ENCODE measurements around the gene OSBPL9.
"Not testable (repeated sequence)": the region's sequence is repeated elsewhere in the genome, so short reads cannot be mapped to it uniquely, and the experiment has no call there.

The OSBPL9 gene

GRCh38 chr1:51705035-51705434 lies 88.1 kb downstream of the OSBPL9 start:
- no peak for DNase-seq (ENCODE audit: low read depth in 4 of 4, low spot score in 1 of 4)

GRCh38 chr1:51708911-51709760 lies 92.2 kb downstream of the OSBPL9 start:
- no peak for DNase-seq (ENCODE audit: low read depth in 4 of 4, low spot score in 1 of 4)

- no peak for DNase-seq (ENCODE audit: low read depth in 4 of 4, low spot score in 1 of 4)
Observed at GRCh38 chr1:51709951-51710350, 93.1 kb downstream of the OSBPL9 start.

GRCh38 chr1:51712590-51712989 lies 95.7 kb downstream of the OSBPL9 start:
- no peak for DNase-seq (ENCODE audit: low read depth in 4 of 4, low spot score in 1 of 4)

- DNase-seq (ENCODE audit: low read depth in 4 of 4, low spot score in 1 of 4), result no peak
Observed at GRCh38 chr1:51714374-51715019, 97.6 kb downstream of the OSBPL9 start.

GRCh38 chr1:51715369-51715768 lies 98.5 kb downstream of the OSBPL9 start:
- no peak for DNase-seq (ENCODE audit: low read depth in 4 of 4, low spot score in 1 of 4)

GRCh38 chr1:51716746-51717145 lies 99.9 kb downstream of the OSBPL9 start:
- DNase-seq (ENCODE audit: low read depth in 4 of 4, low spot score in 1 of 4), result no peak

GRCh38 chr1:51717842-51718241 lies 101.0 kb downstream of the OSBPL9 start:
- DNase-seq (ENCODE audit: low read depth in 4 of 4, low spot score in 1 of 4), result no peak

- no peak for DNase-seq (ENCODE audit: low read depth in 4 of 4, low spot score in 1 of 4)
Observed at GRCh38 chr1:51719146-51719545, 102.3 kb downstream of the OSBPL9 start.

GRCh38 chr1:51724797-51725196 lies 107.9 kb downstream of the OSBPL9 start:
- DNase-seq (ENCODE audit: low read depth in 4 of 4, low spot score in 1 of 4), result no peak

- DNase-seq (ENCODE audit: low read depth in 4 of 4, low spot score in 1 of 4), result no peak
Observed at GRCh38 chr1:51726051-51726450, 109.2 kb downstream of the OSBPL9 start.

- no peak for DNase-seq (ENCODE audit: low read depth in 4 of 4, low spot score in 1 of 4)
Observed at GRCh38 chr1:51726544-51727225, 109.8 kb downstream of the OSBPL9 start.

GRCh38 chr1:51727366-51727765 lies 110.5 kb downstream of the OSBPL9 start:
- DNase-seq (ENCODE audit: low read depth in 4 of 4, low spot score in 1 of 4), result no peak

GRCh38 chr1:51728611-51729155 lies 111.8 kb downstream of the OSBPL9 start:
- DNase-seq (ENCODE audit: low read depth in 4 of 4, low spot score in 1 of 4), result no peak

GRCh38 chr1:51729156-51729823 lies 112.4 kb downstream of the OSBPL9 start:
- peak; percentile 76 to 95 (median 90) for DNase-seq (ENCODE audit: low read depth in 4 of 4, low spot score in 1 of 4)

GRCh38 chr1:51729824-51730301 lies 113.0 kb downstream of the OSBPL9 start:
- DNase-seq (ENCODE audit: low read depth in 4 of 4, low spot score in 1 of 4), result no peak

GRCh38 chr1:51731998-51732397 lies 115.1 kb downstream of the OSBPL9 start:
- DNase-seq (ENCODE audit: low read depth in 4 of 4, low spot score in 1 of 4), result no peak

GRCh38 chr1:51732701-51733425 lies 116.0 kb downstream of the OSBPL9 start:
- DNase-seq (ENCODE audit: low read depth in 4 of 4, low spot score in 1 of 4), result no peak

- not testable (repeated sequence) for DNase-seq (ENCODE audit: low read depth in 4 of 4, low spot score in 1 of 4)
Observed at GRCh38 chr1:51733426-51733774, 116.5 kb downstream of the OSBPL9 start.

GRCh38 chr1:51733793-51734522 lies 117.1 kb downstream of the OSBPL9 start:
- DNase-seq (ENCODE audit: low read depth in 4 of 4, low spot score in 1 of 4), result no peak

All from stimulated activated CD4-positive, alpha-beta T cell treated with anti-CD3 and anti-CD28 coated beads, Interleukin-1b, Interleukin-23, amount 100 ng/mL, for 24 hours (primary cell).